Muscle layer of duodenum (tissue), 2 donors: ENCODE data around the gene HDAC9.

Experiments
- H3K27ac ChIP-seq: one replicate; pipeline ENCODE4 v1.7.0; 2013; ENCODE audit warnings: mild to moderate bottlenecking, low read length
- H3K27me3 ChIP-seq: one replicate; pipeline ENCODE4 v1.7.0; 2013; ENCODE audit warnings: low read depth, mild to moderate bottlenecking, control low read depth, low read length
- H3K36me3 ChIP-seq, 2 donors: one replicate each; pipeline ENCODE4 v1.7.0; 2013; ENCODE audit warnings: low read length in 2 of 2, control low read depth in 1 of 2, mild to moderate bottlenecking in 1 of 2; ENCODE audit not compliant: insufficient read depth in 2 of 2, control insufficient read depth in 1 of 2
- H3K4me1 ChIP-seq, 2 donors: one replicate each; pipeline ENCODE4 v1.7.0; 2013; ENCODE audit warnings: low read length in 2 of 2, mild to moderate bottlenecking in 2 of 2, control low read depth in 1 of 2, moderate library complexity in 1 of 2; ENCODE audit not compliant: insufficient read depth in 2 of 2, control insufficient read depth in 1 of 2
- H3K4me3 ChIP-seq, 2 donors: one replicate each; pipeline ENCODE4 v1.7.0; 2013; ENCODE audit warnings: low read length in 2 of 2, low read depth in 1 of 2, mild to moderate bottlenecking in 1 of 2
- H3K9me3 ChIP-seq, 2 donors: one replicate each; pipeline ENCODE4 v1.7.0; 2013; ENCODE audit warnings: low read length in 2 of 2, control low read depth in 1 of 2, mild to moderate bottlenecking in 1 of 2; ENCODE audit not compliant: control insufficient read depth in 1 of 2
- donor health status: healthy.

The HDAC9 gene

GRCh38 chr7:18547509-18548187, 52.1 kb downstream of the HDAC9 start:
- Histone ChIP-seq H3K9me3 (peaks cover 0 to 4% of the 10 kb centered on the region in 2 donors), H3K4me1 (no peaks in the 10 kb centered on the region), H3K4me3 (no peak overlapping the region), H3K27ac (no peak overlapping the region), H3K27me3 (no peaks in the 10 kb centered on the region), H3K36me3 (no peaks in the 10 kb centered on the region)

GRCh38 chr7:18548534-18548933, 53.0 kb downstream of the HDAC9 start:
- Histone ChIP-seq H3K4me3 (no peak overlapping the region), H3K27me3 (no peaks in the 10 kb centered on the region), H3K4me1 (no peaks in the 10 kb centered on the region), H3K9me3 (peaks cover 0 to 4% of the 10 kb centered on the region in 2 donors), H3K36me3 (no peaks in the 10 kb centered on the region), H3K27ac (no peak overlapping the region)

GRCh38 chr7:18550574-18550973, 55.0 kb downstream of the HDAC9 start:
- no peaks in the 10 kb centered on the region for H3K36me3 ChIP-seq
- H3K27ac ChIP-seq, result no peak overlapping the region
- H3K27me3 ChIP-seq, result no peaks in the 10 kb centered on the region
- no peaks in the 10 kb centered on the region for H3K9me3 ChIP-seq
- no peaks in the 10 kb centered on the region for H3K4me1 ChIP-seq
- H3K4me3 ChIP-seq, result no peak overlapping the region

GRCh38 chr7:18552316-18552916, 56.9 kb downstream of the HDAC9 start:
- no peaks in the 10 kb centered on the region for H3K27me3 ChIP-seq
- H3K4me1 ChIP-seq, result no peaks in the 10 kb centered on the region
- no peak overlapping the region for H3K27ac ChIP-seq
- no peak overlapping the region for H3K4me3 ChIP-seq
- H3K36me3 ChIP-seq, result no peaks in the 10 kb centered on the region
- no peaks in the 10 kb centered on the region for H3K9me3 ChIP-seq

- H3K9me3 ChIP-seq, result no peaks in the 10 kb centered on the region
- H3K4me3 ChIP-seq, result no peak overlapping the region
- no peak overlapping the region for H3K27ac ChIP-seq
- H3K27me3 ChIP-seq, result no peaks in the 10 kb centered on the region
- no peaks in the 10 kb centered on the region for H3K36me3 ChIP-seq
- no peaks in the 10 kb centered on the region for H3K4me1 ChIP-seq
Observed at GRCh38 chr7:18552943-18553604, 57.5 kb downstream of the HDAC9 start.

- no peaks in the 10 kb centered on the region for H3K36me3 ChIP-seq
- no peak overlapping the region for H3K4me3 ChIP-seq
Observed at GRCh38 chr7:18553605-18554003, 58.1 kb downstream of the HDAC9 start.

GRCh38 chr7:18555120-18555519, 59.6 kb downstream of the HDAC9 start:
- no peak overlapping the region for H3K4me3 ChIP-seq

More at GRCh38 chr7:18553605-18554003, 58.1 kb downstream of the HDAC9 start:
- no peaks in the 10 kb centered on the region for H3K4me1 ChIP-seq
- no peaks in the 10 kb centered on the region for H3K27me3 ChIP-seq
- H3K27ac ChIP-seq, result no peak overlapping the region
- H3K9me3 ChIP-seq, result no peaks in the 10 kb centered on the region

GRCh38 chr7:18555968-18556367, 60.4 kb downstream of the HDAC9 start:
- Histone ChIP-seq H3K9me3 (no peaks in the 10 kb centered on the region), H3K4me3 (no peak overlapping the region), H3K4me1 (no peaks in the 10 kb centered on the region), H3K36me3 (no peaks in the 10 kb centered on the region), H3K27me3 (no peaks in the 10 kb centered on the region), H3K27ac (no peak overlapping the region)

More at GRCh38 chr7:18555120-18555519, 59.6 kb downstream of the HDAC9 start:
- no peaks in the 10 kb centered on the region for H3K4me1 ChIP-seq
- H3K36me3 ChIP-seq, result no peaks in the 10 kb centered on the region
- H3K9me3 ChIP-seq, result no peaks in the 10 kb centered on the region
- H3K27ac ChIP-seq, result no peak overlapping the region
- no peaks in the 10 kb centered on the region for H3K27me3 ChIP-seq

- no peaks in the 10 kb centered on the region for H3K27me3 ChIP-seq
- H3K4me1 ChIP-seq, result no peaks in the 10 kb centered on the region
- H3K36me3 ChIP-seq, result no peaks in the 10 kb centered on the region
- H3K27ac ChIP-seq, result no peak overlapping the region
- H3K4me3 ChIP-seq, result no peak overlapping the region
- no peaks in the 10 kb centered on the region for H3K9me3 ChIP-seq
Observed at GRCh38 chr7:18558503-18558902, 63.0 kb downstream of the HDAC9 start.

- Histone ChIP-seq H3K9me3 (no peaks in the 10 kb centered on the region), H3K4me3 (no peak overlapping the region), H3K27me3 (no peaks in the 10 kb centered on the region), H3K36me3 (no peaks in the 10 kb centered on the region), H3K27ac (no peak overlapping the region), H3K4me1 (no peaks in the 10 kb centered on the region)
Observed at GRCh38 chr7:18558910-18559309, 63.4 kb downstream of the HDAC9 start.

- H3K9me3 ChIP-seq, result no peaks in the 10 kb centered on the region
- no peak overlapping the region for H3K4me3 ChIP-seq
- H3K27ac ChIP-seq, result no peak overlapping the region
- no peaks in the 10 kb centered on the region for H3K36me3 ChIP-seq
- H3K27me3 ChIP-seq, result no peaks in the 10 kb centered on the region
- no peaks in the 10 kb centered on the region for H3K4me1 ChIP-seq
Observed at GRCh38 chr7:18559756-18560155, 64.2 kb downstream of the HDAC9 start.
